BJ (cell line): Measurements from ENCODE around the gene RECK. TPM values are rescaled to one million over a fixed set of nuclear protein-coding genes. Genes with fewer than 3 reads are reported as not detected.

Experiments used
- CTCF ChIA-PET: fragments of 350-600 bp; formaldehyde crosslinking; extraction: SDS; loops from one replicate; lab custom pipeline; 2021; ENCODE audit warnings: antibody characterized with exemption, inconsistent platforms; lab: Yijun Ruan, JAX
- POLR2A ChIA-PET: fragments of 300-600 bp; sonication (Branson Sonifier 250); formaldehyde crosslinking; extraction: SDS; loops from one replicate; lab custom pipeline; 2021; ENCODE audit warnings: antibody characterized with exemption; lab: Charles Lee
- DNase-seq: peaks from one replicate; pipeline ENCODE4 v3.0.0-alpha.2; 2011; ENCODE audit warnings: low read depth
- H3K27me3 ChIP-seq: 2 replicates; pipeline ENCODE4 v1.6.0; 2011; ENCODE audit warnings: low read length; ENCODE audit not compliant: control insufficient read depth, insufficient read depth
- H3K36me3 ChIP-seq: 2 replicates; pipeline ENCODE4 v1.5.1; 2011; ENCODE audit warnings: low read length; ENCODE audit not compliant: control insufficient read depth, insufficient read depth
- H3K4me3 ChIP-seq: 2 replicates; pipeline ENCODE4 v1.5.1; 2011; ENCODE audit warnings: low read depth, mild to moderate bottlenecking, control low read depth, low read length
- CTCF ChIP-seq: IDR thresholded peaks from 2 replicates; pipeline ENCODE4 v1.5.1; 2011; ENCODE audit warnings: low read depth, mild to moderate bottlenecking, control low read depth, inconsistent platforms, low read length, moderate library complexity; ENCODE audit not compliant: insufficient read depth
- polyA plus RNA-seq: library from polyadenylated mRNA; depleted of rRNA; stranded (reverse); fragments of >200 nt; gene quantifications from 2 replicates; pipeline ENCODE4 v1.2.3, GENCODE V29; 2011

The RECK gene
- polyA plus RNA-seq, 1 experiment: 59.8 TPM

GRCh38 chr9:36049408-36049807 is 12.7 kb downstream of the RECK start:
- Histone ChIP-seq H3K27me3 (no peaks in the 10 kb centered on the region), H3K36me3 (no peaks in the 10 kb centered on the region), H3K4me3 (no peak overlapping the region)
- CTCF ChIA-PET: interaction anchor here (0.6 kb wide), 3 partner anchors 86 to 561 kb away, joined by 3 to 4 read pairs (median 4); no protein-coding TSS in a partner anchor
- no peak for TF ChIP-seq CTCF
- POLR2A ChIA-PET: no interaction called here
- no peak for DNase-seq

GRCh38 chr9:36050476-36050875 is 13.8 kb downstream of the RECK start:
- Histone ChIP-seq H3K36me3 (no peaks in the 10 kb centered on the region), H3K27me3 (no peaks in the 10 kb centered on the region), H3K4me3 (no peak overlapping the region)
- ChIA-PET POLR2A (no interaction called here), CTCF (interaction anchor here (1.7 kb wide), 1 partner anchor 42 kb away, joined by 6 read pairs; no protein-coding TSS in a partner anchor)
- TF ChIP-seq CTCF: no peak
- DNase-seq: no peak

- CTCF ChIA-PET: interaction anchor here (1.7 kb wide), 1 partner anchor 43 kb away, joined by 6 read pairs; no protein-coding TSS in a partner anchor
- H3K27me3 ChIP-seq: no peaks in the 10 kb centered on the region
- POLR2A ChIA-PET: no interaction called here
- no peak for DNase-seq
- TF ChIP-seq CTCF: no peak
- no peaks in the 10 kb centered on the region for H3K36me3 ChIP-seq
- no peak overlapping the region for H3K4me3 ChIP-seq
These were observed 14.6 kb downstream of the RECK start for GRCh38 chr9:36051317-36051716.

- POLR2A ChIA-PET: interaction anchor here (0.7 kb wide), 1 partner anchor 19 kb away, joined by 15 read pairs; no protein-coding TSS in a partner anchor
- Histone ChIP-seq H3K27me3 (no peaks in the 10 kb centered on the region), H3K4me3 (no peak overlapping the region), H3K36me3 (no peaks in the 10 kb centered on the region)
- no peak for DNase-seq
- CTCF ChIA-PET: no interaction called here
- no peak for TF ChIP-seq CTCF
These were observed 17.3 kb downstream of the RECK start for GRCh38 chr9:36053971-36054370.

GRCh38 chr9:36056896-36057295 is 20.2 kb downstream of the RECK start:
- Histone ChIP-seq H3K27me3 (no peaks in the 10 kb centered on the region), H3K4me3 (no peak overlapping the region), H3K36me3 (no peaks in the 10 kb centered on the region; the same call in 1 of the 2 replicates)
- POLR2A ChIA-PET: interaction anchor here (0.7 kb wide), 1 partner anchor 45 kb away, joined by 9 read pairs; no protein-coding TSS in a partner anchor
- CTCF ChIA-PET: interaction anchor here (1.0 to 1.2 kb wide), 2 partner anchors 45 to 102 kb away, joined by 6 read pairs; no protein-coding TSS in a partner anchor
- TF ChIP-seq CTCF: no peak
- DNase-seq: no peak
